CD4-positive, alpha-beta T cell treated with Interleukin-17A for 1 hour (primary cell): Measurements from ENCODE around the gene TSPYL1.
A peak's percentile ranks its signal among the peaks of the same experiment; 100 is the strongest.
"Not testable (repeated sequence)": the region's sequence is repeated elsewhere in the genome, so short reads cannot be mapped to it uniquely, and the experiment has no call there.

Source experiments
- DNase-seq: peaks from one replicate; pipeline ENCODE4 v3.0.0-alpha.2; 2020

Gene TSPYL1

DNA sequence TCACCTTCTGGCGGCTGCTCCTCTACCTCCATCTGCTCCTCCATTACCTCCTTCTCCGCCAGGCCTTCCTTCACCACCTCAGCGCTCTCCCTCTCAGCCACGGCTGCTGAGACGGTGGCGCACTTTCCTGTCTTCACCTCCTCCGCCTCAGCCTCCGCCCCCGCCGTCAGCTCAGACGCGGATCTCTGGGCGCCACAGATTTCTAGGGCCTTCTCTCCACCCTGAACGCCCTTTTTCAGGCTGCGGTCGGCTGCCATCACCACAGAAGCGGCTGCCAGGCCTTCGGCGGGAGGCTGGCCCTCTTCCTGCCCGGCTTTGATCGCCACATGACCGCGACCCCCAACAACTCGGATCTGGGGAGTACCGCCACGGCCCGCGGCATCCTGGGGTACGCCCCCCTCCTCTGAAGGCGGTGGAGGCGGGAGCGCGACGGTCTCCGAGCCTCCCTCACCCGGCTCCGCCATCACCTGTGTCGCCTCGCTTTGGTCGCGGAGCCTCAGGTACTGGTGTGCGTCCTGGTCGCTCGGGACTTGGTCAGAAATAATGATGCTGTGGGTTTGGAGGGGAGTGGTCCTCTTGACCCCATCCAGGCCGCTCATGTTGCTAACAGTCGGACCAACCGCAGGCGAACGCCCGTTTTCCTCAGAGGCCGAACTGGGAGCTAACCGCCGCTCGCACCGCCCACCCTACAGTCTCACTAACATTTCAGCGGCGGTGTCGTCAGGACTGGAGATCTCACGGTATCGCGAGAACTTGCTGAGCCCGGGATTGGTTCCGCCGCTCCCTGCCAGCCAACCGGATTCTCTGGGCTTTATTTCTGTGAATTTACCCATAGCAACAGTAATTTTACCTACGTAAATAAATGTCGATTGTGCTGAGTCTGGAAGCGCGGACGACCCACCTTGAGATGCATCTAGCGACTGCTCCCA, at the start of gene TSPYL1:
TSS of gene TSPYL1 (minus strand) at position 699 of the 929 bp plus-strand sequence. CDS start at position 599, 100 bp downstream.
- peak; percentile 98 for DNase-seq

DNA sequence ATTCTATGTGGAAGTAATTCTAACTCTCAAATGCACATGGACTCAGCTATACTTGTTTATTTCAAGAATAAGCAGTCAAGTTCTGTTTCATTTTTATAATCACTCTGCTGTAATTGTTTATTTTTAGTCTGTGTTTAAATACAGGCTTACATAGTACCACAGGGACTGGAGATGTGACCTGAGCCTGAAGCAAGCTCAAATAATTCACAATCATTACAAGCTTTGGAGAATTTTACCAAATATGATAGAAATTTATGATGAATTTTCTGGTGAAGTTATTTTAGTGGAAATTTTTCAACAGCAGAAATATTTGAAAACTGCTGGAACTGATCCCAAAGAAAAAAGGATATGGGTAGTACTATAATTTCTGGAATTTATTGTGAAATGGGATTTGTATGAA, 49.4 kb upstream of the TSPYL1 start:
- no peak for DNase-seq

DNA sequence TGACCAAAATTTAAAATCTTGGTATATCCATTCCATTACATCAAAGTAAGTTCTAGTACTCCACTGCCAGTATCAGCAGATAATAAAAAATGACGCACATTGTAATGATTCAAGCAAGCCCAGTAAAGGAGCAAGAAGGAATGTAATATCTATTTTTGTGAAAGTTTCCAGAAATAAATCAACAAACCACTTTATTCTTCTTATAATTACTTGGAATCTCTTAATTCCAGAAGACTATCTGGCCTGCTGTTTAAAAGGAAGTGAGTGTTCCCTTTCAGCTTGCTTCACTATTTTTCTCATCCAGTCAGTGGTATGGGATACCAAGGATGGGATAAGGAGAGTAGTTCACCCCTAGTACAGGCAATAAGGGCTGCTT, 48.8 kb upstream of the TSPYL1 start:
- no peak for DNase-seq

DNA sequence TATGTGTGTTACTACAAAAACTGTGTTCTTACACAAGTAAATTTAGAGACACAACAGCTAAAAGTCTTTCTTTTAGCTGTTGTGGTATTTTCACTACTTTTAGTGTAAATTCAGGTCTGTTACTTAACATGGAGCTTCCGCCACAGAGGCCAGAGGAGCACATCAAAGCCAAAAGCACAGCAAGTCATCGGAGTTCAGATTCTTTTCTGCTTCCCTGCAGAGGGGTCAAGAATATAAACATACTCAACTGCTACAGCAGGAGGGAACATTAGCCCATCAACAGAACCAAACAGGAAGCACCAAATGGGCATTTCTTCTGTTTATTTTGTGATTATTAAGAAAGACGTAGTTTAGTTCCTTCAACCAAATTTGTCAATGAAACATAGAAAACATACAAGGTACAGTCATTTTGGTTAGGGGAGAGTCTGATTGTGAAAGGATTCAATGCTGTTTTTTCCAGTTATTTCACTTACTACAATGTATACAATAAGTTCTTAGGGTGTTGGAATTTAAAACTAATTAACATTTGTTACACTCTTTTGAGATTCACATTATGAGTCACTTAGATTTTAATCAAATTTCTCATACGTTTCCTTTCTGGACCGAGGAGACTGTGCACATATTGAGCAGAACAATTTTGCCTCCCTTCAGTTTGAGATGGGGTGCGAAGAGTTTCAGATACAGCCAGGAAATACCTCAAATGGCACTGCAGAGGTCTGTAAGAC, 48.2 kb upstream of the TSPYL1 start:
- DNase-seq = no peak

DNA sequence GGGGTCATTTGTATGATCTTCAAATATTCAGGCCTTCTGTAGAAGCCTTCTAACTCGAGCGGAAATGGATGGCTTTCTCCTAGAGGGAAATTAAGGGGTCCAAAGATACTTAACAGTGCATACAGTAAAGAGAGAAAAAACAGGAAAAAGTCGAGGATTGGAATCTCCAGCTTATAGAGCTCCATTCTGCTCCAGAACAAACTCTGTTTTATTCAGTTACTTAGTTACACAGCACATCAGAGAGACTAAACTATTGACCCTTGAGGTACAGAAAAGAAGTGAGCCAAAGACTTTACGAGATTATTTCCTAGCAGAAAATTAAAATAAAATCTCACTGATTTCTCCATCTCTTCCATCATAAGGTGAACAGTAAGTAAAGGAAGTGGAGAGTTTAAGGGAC, 47.3 kb upstream of the TSPYL1 start:
- no peak for DNase-seq

DNA sequence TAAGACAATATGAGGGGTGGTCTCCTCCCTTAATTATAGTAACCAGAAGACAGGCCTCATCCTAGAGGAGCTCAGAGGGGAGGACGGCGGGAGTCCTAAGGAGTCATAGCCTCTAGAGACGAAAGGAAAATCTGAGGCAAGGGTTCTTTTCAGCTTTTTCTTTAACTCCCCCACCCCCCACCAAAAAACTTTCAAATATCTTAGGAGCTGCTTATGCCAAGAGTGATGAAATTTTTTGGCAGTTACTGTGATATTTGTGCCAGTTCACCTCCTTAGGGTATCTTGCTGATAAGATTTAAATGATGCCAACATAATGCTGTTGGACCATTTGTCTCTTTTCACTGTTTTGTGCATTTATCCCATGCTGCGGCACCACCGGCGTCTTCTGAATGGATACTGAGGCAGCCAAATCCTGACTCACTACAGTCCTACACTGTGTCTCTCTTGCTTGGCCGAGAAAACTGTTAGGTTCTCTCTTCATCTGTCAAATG, 46.5 kb upstream of the TSPYL1 start:
- no peak for DNase-seq

DNA sequence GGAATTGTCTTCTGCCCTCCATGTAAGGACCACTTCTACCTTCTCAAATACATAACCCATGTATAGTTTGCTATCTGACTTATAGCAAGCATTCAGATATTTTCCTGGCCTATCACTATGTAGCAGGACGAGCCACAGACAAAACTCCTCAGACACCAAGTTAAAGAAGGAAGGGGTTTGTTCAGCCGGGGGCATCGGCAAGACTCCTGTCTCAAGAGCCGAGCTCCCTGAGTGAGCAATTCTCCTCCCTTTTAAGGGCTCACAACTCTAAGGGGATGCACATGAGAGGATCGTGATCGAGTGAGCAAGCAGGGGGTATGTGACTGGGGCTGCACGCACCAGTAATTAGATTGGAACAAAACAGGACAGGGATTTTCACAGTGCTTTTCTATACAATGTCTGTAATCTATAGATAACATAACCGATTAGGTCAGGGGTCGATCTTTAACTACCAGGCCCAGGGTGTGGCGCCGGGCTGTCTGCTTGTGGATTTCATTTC, 46.0 kb upstream of the TSPYL1 start:
- DNase-seq = not testable (repeated sequence)

DNA sequence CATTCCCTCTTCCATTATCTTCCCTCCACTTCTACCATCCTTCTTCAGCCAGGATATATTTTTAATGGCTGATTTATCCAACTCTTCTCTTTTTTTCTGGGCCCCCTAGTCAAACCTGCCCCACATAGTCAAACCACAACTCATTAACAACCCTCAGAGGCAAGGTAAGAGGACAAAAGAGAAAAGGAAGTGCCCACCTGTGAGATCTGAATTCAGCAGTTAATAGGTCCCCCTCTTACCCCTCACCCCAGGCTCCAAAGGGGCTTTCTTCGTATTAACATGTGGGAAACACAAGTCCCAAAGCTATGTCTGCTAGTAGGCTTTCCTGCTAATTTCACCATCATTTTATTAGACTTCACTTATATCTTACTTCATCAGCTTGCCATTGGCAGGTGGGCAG, 44.1 kb upstream of the TSPYL1 start:
- no peak for DNase-seq

DNA sequence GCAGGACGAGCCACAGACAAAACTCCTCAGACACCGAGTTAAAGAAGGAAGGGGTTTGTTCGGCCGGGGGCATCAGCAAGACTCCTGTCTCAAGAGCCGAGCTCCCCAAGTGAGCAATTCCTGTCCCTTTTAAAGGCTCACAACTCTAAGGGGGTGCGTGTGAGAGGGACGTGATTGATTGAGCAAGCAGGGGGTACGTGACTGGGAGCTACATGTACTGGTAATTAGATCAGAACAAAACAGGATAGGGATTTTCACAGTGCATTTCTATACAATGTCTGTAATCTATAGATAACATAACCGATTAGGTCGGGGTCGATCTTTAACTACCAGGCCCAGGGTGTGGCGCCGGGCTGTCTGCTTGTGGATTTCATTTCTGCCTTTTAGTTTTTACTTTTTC, 42.2 kb upstream of the TSPYL1 start:
- not testable (repeated sequence) for DNase-seq

DNA sequence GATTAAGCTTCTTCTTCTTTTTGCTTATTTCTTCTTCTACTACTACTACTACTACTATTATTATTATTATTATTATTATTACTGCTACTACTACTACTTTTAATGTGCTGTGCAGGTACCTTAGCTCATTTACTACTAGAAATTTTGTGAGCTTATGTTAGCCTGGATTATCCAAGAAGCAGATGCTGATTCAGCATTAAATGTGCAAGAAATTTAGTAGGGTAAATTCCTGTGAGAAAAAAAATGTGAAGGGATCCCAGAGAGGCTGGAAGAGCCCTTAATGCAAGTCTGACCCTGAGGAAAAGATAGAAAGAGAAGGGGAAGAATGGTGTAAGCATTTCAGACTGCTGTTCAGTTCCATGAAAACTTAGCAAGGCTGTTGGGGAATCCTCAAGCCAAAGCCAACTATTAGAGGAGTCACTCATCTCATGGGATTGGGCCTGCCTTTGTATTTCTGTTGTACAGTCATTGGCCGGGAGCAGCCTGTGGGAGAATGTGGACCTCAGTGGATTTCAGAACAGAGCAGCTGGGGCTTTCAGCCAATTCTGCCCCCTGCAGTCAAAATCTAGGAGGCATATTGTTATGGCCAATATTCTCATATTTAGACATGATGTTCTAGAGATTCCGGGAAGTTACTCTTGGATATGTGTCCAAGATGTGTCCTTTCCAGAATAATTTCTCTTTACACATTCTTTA, 37.2 kb upstream of the TSPYL1 start:
- no peak for DNase-seq

DNA sequence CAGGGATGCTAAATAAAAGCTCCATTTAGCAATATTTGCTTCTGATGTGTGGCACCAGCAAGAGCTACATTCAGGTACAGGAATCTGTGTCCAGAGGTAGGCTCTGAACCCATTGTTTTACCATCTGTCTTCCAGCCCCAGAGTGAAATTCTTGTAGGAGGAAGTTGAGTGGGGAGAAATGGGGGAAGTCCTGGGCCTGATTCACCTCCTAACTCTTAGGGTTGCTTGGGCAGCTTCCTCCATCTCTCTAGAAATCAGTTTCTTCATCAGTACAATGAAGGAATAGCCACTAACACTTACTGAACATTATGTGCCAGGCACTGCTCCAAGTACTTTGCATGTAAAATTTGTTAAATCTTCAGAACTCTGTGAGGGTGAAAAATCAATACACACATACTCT, 35.1 kb upstream of the TSPYL1 start:
- DNase-seq = no peak

DNA sequence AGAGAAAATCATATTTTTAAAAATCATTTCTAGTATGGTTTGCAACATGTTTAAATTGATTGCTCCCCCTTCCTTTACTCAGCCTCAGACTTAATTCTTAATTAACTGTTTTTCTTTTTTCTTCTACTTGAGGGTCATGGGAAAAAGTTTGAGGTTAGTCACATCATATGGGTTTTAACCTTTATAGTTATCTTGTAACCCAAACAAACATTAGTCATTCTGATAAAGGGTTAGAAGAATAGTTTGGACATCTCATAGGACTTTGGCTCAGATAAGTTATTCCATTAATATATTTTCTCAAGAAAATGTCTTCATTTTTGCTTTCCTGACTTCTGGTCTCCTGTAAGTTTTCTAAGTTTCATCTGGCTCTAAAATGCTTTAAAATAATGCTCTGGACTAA, 34.5 kb upstream of the TSPYL1 start:
- no peak for DNase-seq

DNA sequence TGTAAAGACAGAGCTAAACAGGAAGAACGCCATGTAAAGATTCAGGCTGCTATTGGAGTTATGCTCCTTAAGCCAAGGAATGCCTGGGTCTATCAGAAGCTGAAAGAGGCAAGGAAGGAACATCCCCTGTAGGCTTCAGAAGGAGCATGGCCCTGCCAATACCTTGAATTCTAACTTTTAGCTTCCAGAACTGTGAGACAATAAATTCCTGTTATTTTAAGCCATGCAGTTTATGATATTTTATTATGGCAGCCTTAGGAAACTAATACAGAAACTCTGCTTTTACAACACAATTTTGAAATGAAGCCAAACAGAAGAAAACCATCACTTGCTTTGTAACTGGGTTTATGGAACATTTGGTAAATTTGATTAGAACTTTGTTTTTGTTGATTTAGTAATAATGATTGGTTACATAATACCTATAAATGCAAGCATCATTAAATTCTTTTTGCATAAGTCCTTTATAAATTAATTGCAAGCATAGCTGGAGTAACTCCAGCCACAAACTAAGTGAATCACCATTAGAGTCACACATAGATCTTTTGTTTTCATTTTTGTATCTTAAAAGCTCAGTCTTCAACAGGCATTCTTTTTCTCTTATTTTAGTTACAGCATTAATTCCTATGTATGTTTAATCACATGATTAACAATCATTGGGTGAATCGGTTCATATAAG, 33.5 kb upstream of the TSPYL1 start:
- no peak for DNase-seq

DNA sequence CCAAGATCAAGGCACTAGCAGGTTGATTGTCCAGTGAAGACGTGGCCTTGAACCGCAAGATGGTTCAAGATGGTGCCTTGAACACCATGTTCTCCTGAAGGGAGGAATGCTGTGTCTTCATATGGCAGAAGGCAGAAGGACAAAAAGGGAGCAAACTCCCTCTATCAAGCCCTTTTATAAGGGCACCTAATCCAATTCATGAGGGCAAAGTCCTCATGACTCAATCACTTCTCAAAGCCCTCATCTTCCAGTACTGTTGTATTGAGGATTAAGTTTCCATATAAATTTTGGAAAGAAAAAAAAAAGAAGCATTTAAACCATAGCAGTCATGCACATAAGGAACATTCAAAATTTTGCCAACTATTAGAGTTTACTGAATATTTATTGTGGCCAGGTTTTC, 29.9 kb upstream of the TSPYL1 start:
- DNase-seq = no peak

DNA sequence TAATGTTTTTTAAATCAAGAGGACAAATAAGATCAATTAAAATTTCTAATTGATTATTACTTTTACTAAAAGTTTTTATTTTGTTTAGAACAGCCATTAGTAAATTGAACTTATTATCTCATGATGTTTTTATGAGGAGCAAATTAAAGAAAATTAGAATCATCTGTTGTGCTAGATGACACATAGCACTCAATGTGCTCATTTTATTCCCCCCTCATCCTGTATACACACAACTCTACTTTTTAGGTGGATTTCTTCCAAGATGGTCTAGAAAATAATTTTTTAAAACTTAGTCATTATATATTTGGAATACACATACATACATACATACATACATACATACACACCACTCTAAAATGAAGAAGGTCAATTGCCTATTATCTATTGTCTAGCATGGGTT, 29.3 kb upstream of the TSPYL1 start:
- DNase-seq = no peak

DNA sequence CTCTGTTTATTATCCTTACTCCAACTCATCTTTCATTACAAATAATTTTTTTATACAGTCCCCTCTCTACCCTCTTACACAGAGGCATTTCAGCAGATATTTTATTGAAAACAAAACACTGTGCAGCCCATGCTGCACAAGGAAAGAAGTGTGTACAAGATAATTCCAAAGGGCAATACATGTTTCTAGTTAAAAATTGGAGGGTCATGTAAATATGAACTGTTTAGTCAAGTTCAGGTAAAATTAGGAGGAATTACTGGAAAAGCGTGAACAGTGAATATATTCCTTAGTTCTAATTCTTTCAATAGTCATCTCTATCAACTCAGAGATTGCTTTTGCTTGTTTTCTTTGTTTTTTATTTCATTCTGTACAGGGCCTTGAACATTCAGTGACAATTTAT, 27.9 kb upstream of the TSPYL1 start:
- DNase-seq = no peak

DNA sequence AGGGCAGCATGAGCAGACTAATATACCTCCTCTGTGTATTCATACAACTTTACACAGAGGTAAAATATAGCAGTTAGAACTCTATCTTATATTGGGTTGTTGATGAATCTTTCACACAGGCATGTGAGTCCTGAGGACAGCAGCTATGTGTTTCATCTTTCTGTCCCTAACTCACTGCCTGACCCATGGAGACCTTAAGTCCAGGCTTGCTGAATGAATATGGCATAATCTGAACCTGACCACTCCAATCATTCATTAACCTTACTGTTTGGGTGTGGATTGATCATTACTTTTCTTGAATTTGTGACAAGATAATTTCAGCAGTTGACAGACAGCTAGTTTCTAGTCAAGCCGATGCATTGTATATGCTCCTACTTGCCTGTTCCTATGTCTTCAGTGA, 27.3 kb upstream of the TSPYL1 start:
- DNase-seq = no peak

DNA sequence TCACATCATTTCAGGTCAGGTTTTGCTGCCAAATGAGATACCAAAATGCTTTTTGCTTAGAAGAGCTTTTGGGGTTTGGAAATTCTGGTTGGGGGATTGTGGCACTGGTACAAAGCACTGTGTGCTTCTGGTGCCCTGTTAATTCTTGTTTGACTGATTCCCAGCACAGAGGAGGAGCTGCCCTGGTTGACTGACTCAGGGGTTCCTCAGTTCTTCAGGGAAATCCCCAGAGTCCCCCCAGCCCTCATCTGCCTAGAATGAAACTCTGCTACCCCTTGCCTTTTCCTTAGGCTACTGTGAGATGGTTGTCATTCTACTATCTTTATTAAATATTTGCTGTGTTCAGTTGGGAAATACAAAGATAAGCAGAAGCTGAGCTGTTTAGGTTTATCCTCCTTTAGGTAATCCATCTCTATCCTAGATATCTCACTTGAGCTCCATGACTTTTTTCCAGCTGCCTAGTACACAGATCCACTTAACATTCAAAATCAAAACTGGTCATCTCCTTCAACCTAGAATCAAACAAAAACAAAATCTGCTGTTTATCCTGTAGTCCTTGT, 24.9 kb upstream of the TSPYL1 start:
- DNase-seq = no peak

DNA sequence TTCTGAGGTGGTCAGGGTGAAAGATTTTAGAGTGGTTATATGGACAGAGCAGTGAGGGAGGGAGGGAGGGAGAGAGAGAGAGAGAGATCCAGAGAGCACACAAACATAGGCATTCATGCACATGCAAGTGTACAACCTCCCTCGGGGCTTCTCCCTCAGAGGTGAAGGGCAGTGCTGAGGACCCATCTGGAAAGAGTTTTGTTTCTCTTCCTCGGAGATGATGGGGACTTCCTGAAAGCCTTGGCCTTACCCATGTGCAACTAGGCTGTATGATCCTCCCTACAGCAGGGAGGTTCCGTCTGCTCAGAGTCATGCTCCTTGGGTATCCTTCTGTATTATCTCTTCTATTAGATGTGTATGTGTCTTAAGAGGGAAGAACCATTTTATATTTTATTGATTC, 21.4 kb upstream of the TSPYL1 start:
- DNase-seq = no peak

DNA sequence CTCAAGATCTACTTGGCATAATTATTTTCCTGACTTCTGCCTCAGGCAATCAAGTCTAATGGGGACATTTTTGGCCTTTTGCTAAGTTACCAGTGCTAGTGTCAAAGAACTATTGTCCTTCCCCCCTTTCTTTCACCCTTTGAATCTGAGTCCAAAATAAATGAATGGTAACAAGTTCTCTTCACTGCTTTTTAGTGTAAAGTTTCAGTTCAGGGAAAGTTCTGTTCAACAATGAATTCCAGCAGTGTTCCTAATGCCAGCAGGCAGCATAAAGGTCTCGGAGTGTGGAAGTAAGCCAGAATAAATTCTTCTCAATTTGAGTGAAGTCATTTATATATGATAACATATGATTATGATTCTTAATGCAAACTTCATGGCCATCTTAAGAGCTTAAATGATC, 20.8 kb upstream of the TSPYL1 start:
- DNase-seq = no peak

DNA sequence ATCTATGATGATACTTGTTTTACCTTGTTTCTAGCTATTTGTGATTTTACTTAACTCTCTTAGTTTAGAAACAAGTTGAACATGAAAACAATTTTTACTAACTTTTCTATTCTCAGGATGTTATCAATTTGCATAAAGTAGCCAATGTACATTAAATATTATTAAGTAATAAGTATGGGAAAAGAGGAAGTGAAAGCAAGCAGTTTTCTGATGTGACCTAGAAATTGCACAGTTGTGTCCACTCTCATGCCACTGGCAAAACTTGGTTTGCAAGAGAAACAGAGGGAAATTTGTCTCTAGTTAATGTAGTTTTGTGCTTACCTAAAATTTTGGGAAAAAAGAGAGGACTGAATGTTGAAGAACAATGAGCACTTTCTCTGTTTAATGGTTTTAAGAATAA, 19.2 kb upstream of the TSPYL1 start:
- DNase-seq = no peak

DNA sequence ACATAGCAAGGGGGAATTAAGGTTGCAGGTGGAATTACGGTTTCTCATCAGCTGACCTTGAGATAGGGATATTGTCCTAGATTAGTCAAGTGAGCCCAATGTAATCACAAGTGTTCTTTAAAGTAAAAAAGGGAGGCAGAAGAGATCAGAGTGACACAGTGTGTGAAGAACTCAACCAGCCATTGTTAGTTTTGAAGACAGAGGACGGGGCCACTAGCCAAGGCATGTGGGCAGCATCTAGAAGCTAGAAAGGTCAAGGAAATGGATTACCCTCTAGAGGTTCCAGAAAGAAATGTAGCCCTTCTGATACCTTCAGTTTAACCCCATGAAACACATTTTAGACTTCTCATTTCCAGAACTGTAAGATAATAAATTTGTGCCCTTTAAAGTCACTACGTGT, 18.5 kb upstream of the TSPYL1 start:
- no peak for DNase-seq
